GM21423 (cell line): ENCODE measurements around the gene EPHA6.

Experiments
- ATAC-seq: cut with Tn5 transposase; IDR thresholded peaks from one replicate; pipeline ENCODE4 v1.9.1; 2021; ENCODE audit warnings: mild to moderate bottlenecking, moderate library complexity; ENCODE audit not compliant: unreplicated experiment

EPHA6 gene

GRCh38 chr3:97689111-97689510 is 874.7 kb downstream of the EPHA6 start:
- no peak for ATAC-seq

GRCh38 chr3:97689962-97690361 is 875.6 kb downstream of the EPHA6 start:
- no peak for ATAC-seq

GRCh38 chr3:97691354-97691753 is 877.0 kb downstream of the EPHA6 start:
- ATAC-seq, result peak; percentile 67

- no peak for ATAC-seq
These were observed 878.0 kb downstream of the EPHA6 start for GRCh38 chr3:97692389-97692788.

GRCh38 chr3:97692831-97693230 is 878.4 kb downstream of the EPHA6 start:
- ATAC-seq, result no peak

- ATAC-seq, result no peak
These were observed 880.5 kb downstream of the EPHA6 start for GRCh38 chr3:97694876-97695275.

- no peak for ATAC-seq
These were observed 884.3 kb downstream of the EPHA6 start for GRCh38 chr3:97698691-97699090.

- ATAC-seq, result no peak
These were observed 885.5 kb downstream of the EPHA6 start for GRCh38 chr3:97699889-97700288.

- ATAC-seq, result no peak
These were observed 891.4 kb downstream of the EPHA6 start for GRCh38 chr3:97705764-97706163.

GRCh38 chr3:97706226-97706625 is 891.8 kb downstream of the EPHA6 start:
- no peak for ATAC-seq

- ATAC-seq, result no peak
These were observed 897.3 kb downstream of the EPHA6 start for GRCh38 chr3:97711654-97712053.

GRCh38 chr3:97712919-97713318 is 898.5 kb downstream of the EPHA6 start:
- no peak for ATAC-seq

- ATAC-seq, result no peak
These were observed 899.2 kb downstream of the EPHA6 start for GRCh38 chr3:97713634-97714033.

GRCh38 chr3:97719156-97719821 is 904.9 kb downstream of the EPHA6 start:
- peak; percentile 92 for ATAC-seq

GRCh38 chr3:97720417-97720816 is 906.0 kb downstream of the EPHA6 start:
- ATAC-seq, result no peak

- no peak for ATAC-seq
These were observed 907.1 kb downstream of the EPHA6 start for GRCh38 chr3:97721446-97721845.

GRCh38 chr3:97736928-97737327 is 922.5 kb downstream of the EPHA6 start:
- no peak for ATAC-seq

- no peak for ATAC-seq
These were observed 924.4 kb downstream of the EPHA6 start for GRCh38 chr3:97738761-97739160.

- ATAC-seq, result no peak
These were observed 927.6 kb downstream of the EPHA6 start for GRCh38 chr3:97742036-97742435.

GRCh38 chr3:97744289-97744688 is 929.9 kb downstream of the EPHA6 start:
- no peak for ATAC-seq

GRCh38 chr3:97763586-97764406 is 949.4 kb downstream of the EPHA6 start:
- ATAC-seq, result no peak
